ENCODE data around the gene EPN2.

EPN2 gene

DNA sequence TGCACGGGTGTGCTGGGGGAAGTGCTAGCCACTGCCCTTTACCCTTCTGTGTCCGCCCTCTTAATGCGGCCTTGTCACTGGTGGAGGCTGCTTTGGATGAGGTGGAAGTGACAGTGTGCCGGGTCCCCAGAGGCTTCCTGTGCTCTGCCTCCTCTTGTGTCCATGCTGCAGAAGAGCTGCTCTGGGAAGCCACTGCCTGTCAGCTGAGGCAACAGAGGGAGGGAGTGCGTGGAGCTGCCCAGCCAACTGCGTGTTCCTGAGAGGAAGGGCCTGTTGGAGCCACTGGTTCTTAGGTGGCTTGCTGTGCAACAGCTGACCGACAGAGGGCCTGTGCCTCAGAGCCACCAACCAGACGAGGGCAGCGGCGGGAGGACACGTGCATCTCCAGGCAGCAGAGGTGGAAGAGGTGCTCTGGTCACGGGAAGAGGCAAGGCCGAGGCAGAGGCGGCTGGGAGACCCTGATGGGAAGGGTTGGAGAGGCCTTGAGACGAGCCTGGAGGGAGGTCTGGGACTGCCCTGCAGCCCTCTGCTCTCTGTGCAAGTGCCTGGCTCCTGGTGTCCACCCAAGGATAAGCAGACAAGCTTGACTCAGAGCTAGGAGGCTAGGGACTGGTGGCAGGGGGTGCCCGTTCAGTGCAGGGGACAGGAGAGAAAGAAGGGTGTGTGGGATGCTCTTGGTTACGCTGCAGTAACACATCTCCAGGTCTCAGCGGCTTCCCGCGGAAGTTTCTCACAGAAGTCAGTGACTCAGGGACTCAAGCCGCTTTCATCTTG, 100.0 kb downstream of the EPN2 start:
- Histone ChIP-seq H3K36me3 (no peaks in the 10 kb centered on the region), H4K20me1 (peaks cover 0 to 56% (median 16%) of the 10 kb centered on the region in 11 experiments; a peak in 13 of 22 replicates), H3K9me3 (replicated peaks in 1 of 11) (no peaks in the 10 kb centered on the region), H3K4me2 (no peak overlapping the region), H3K27ac (no peak overlapping the region), H3K4me3 (no peak overlapping the region), H3K4me1 (no peaks in the 10 kb centered on the region), H3K9ac (no peak overlapping the region), H3K27me3 (peaks cover 0 to 59% (median 19%) of the 10 kb centered on the region in 11 experiments; a peak in 14 of 22 replicates)
- no peak for TF ChIP-seq Cebpa-rat (IDR thresholded peaks at IDR 0.05)

- Histone ChIP-seq H3K9ac (no peak overlapping the region), H3K4me2 (no peak overlapping the region), H3K27ac (no peak overlapping the region), H3K36me3 (no peaks in the 10 kb centered on the region), H3K27me3 (peaks cover 0 to 59% (median 18%) of the 10 kb centered on the region in 11 experiments; a peak in 14 of 22 replicates), H3K9me3 (replicated peaks in 1 of 11) (no peaks in the 10 kb centered on the region), H3K4me3 (no peak overlapping the region), H4K20me1 (peaks cover 0 to 56% (median 16%) of the 10 kb centered on the region in 11 experiments; a peak in 13 of 22 replicates), H3K4me1 (no peaks in the 10 kb centered on the region)
- TF ChIP-seq Cebpa-rat (IDR thresholded peaks at IDR 0.05), result no peak
Measured at GRCh38 chr17:19337712-19338023, 100.5 kb downstream of the EPN2 start.

DNA sequence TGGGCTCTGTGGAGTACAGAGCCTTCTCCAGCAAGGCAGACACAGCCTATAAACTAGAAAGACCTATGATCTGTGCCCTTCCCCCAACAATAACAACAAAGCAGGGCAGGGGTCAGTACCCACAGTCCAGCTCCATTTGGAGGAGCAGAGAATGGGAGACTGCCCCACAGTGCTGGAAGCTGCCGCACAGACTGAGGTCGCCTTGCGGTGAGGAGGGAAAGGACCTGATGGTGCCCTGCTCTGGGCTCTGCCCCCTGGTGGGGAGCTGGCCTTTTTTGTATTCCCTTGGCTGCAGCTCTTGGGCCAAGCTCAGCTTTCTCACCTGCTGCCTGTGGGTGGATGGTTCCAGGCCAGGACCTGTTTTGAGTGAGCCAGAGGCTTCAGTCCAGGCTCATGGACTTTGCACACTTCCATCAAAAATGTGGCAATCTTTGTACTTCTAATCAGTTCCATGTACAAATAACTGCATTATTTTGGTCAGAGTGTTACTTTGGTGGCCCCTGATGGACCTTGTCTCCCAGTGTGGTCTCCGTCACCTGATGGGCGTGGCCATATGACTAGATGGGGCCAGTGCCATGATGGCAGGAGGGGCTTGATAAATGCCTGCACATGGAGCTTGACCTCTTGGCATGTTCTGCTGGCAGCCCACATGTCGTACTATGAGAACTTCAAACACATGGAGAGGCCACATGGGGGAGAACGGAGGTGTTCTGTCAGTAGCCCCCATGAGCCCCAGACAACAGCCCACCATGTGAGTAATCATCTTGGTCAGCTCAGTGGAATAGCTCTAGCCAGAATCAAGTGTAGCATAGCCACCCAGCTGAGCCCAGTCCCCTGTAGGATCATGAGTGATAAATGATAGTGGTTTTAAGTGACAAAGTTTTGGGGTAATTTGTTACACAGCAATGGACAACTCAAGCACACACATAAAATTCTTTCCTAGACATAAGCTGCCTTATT, 101.1 kb downstream of the EPN2 start:
- H3K4me2 ChIP-seq, result no peak overlapping the region
- H3K4me3 ChIP-seq, result no peak overlapping the region
- peaks cover 0 to 52% (median 16%) of the 10 kb centered on the region in 11 experiments; a peak in 13 of 22 replicates for H4K20me1 ChIP-seq
- H3K36me3 ChIP-seq, result no peaks in the 10 kb centered on the region
- H3K27me3 ChIP-seq, result peaks cover 0 to 59% (median 18%) of the 10 kb centered on the region in 11 experiments; a peak in 14 of 22 replicates
- no peak overlapping the region for H3K27ac ChIP-seq
- H3K9ac ChIP-seq, result no peak overlapping the region
- no peaks in the 10 kb centered on the region for H3K4me1 ChIP-seq
- H3K9me3 ChIP-seq (replicated peaks in 1 of 11), result no peaks in the 10 kb centered on the region
- TF ChIP-seq Cebpa-rat (IDR thresholded peaks at IDR 0.05), result no peak

- Histone ChIP-seq H3K36me3 (no peaks in the 10 kb centered on the region), H3K9ac (no peak overlapping the region), H3K27me3 (peaks cover 0 to 49% (median 18%) of the 10 kb centered on the region in 11 experiments; a peak in 14 of 22 replicates), H3K4me3 (no peak overlapping the region), H3K4me1 (no peaks in the 10 kb centered on the region), H3K9me3 (replicated peaks in 1 of 11) (no peaks in the 10 kb centered on the region), H3K27ac (no peak overlapping the region), H4K20me1 (peaks cover 0 to 51% (median 13%) of the 10 kb centered on the region in 11 experiments; a peak in 11 of 22 replicates), H3K4me2 (no peak overlapping the region)
- TF ChIP-seq Cebpa-rat (IDR thresholded peaks at IDR 0.05), result no peak
Measured at GRCh38 chr17:19339341-19339815, 102.2 kb downstream of the EPN2 start.

GRCh38 chr17:19341211-19341631, 104.1 kb downstream of the EPN2 start:
- Histone ChIP-seq H3K9ac (no peak overlapping the region), H4K20me1 (peaks cover 0 to 60% (median 18%) of the 10 kb centered on the region in 11 experiments; a peak in 14 of 22 replicates), H3K4me3 (no peak overlapping the region), H3K27me3 (peaks cover 0 to 47% (median 11%) of the 10 kb centered on the region in 11 experiments; a peak in 14 of 22 replicates), H3K27ac (no peak overlapping the region), H3K9me3 (replicated peaks in 1 of 11) (no peaks in the 10 kb centered on the region), H3K36me3 (no peaks in the 10 kb centered on the region), H3K4me1 (peaks cover under 1 to 5% (median 2%) of the 10 kb centered on the region in 10 experiments), H3K4me2 (no peak overlapping the region)
- TF ChIP-seq Cebpa-rat (IDR thresholded peaks at IDR 0.05), result no peak

DNA sequence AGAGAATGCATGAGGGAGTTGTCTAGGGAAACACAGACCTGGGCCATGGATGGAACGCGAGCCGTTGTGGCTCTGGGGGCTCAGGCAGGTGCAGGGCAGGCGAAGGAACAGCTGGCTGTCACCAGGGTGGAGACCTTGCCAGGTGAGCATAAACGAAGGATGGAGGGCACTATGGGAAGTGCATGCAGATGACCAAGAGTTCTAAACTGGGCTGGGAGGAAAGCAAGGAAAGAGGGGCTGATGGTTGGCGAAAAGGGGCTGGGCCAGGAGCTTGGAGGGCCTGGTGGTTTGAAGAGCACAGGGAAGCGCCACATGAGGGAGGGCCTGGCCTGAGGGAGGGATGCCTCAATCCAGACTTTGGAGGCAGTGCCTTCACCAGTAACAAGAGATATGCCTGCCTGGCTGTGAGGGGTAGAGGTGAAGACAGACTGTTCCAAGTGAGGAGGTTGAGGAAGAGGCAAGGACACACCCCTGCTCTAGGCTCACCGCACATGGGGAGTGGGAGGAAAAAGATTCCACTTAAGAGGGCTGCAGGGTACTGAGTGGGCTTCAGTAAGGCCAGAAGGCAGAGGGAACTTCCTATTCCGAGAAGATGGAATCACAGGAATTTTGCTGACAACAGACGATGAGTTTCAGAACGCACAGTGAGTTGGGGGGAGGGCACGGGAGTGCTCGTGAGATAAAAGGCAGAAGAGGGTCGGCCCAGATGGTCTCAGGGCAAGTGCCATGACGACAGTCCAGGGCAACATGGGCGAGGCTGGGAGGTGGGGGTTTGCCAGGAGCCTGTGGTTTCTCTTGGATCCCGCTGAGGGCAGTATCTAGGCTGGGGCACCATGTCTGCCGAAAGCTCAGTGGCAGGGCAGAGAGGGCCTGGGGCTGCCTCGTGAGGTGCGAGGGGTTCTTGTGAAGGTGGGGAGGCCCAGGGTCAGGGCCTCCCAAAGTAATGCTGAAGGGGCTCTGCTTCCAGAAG, 104.8 kb downstream of the EPN2 start:
- H4K20me1 ChIP-seq, result peaks cover 0 to 60% (median 19%) of the 10 kb centered on the region in 11 experiments; a peak in 14 of 22 replicates

GRCh38 chr17:19342611-19343255, 105.6 kb downstream of the EPN2 start:
- Histone ChIP-seq H3K9ac (no peak overlapping the region), H3K36me3 (no peaks in the 10 kb centered on the region), H3K4me2 (no peak overlapping the region), H3K4me3 (no peak overlapping the region), H3K27ac (no peak overlapping the region), H3K4me1 (peaks cover 16 to 20% (median 17%) of the 10 kb centered on the region in 10 experiments), H3K9me3 (replicated peaks in 1 of 11) (no peaks in the 10 kb centered on the region), H3K27me3 (peaks cover 0 to 39% (median 0%) of the 10 kb centered on the region in 11 experiments; a peak in 5 of 22 replicates), H4K20me1 (peaks cover 0 to 60% (median 22%) of the 10 kb centered on the region in 11 experiments; a peak in 13 of 22 replicates)
- TF ChIP-seq Cebpa-rat (IDR thresholded peaks at IDR 0.05), result no peak

More for the DNA sequence above, 104.8 kb downstream of the EPN2 start:
- Histone ChIP-seq H3K9me3 (replicated peaks in 1 of 11) (no peaks in the 10 kb centered on the region), H3K4me2 (no peak overlapping the region), H3K9ac (no peak overlapping the region), H3K4me3 (no peak overlapping the region), H3K27me3 (peaks cover 0 to 44% (median 6%) of the 10 kb centered on the region in 11 experiments; a peak in 12 of 22 replicates), H3K27ac (no peak overlapping the region), H3K4me1 (peaks cover 8 to 12% (median 9%) of the 10 kb centered on the region in 10 experiments), H3K36me3 (no peaks in the 10 kb centered on the region)
- TF ChIP-seq Cebpa-rat (IDR thresholded peaks at IDR 0.05), result no peak

- Histone ChIP-seq H3K27me3 (peaks cover 0 to 39% (median 0%) of the 10 kb centered on the region in 11 experiments; a peak in 5 of 22 replicates), H3K9me3 (replicated peaks in 1 of 11) (no peaks in the 10 kb centered on the region), H3K4me3 (no peak overlapping the region), H3K36me3 (no peaks in the 10 kb centered on the region), H4K20me1 (peaks cover 0 to 62% (median 23%) of the 10 kb centered on the region in 11 experiments; a peak in 13 of 22 replicates), H3K4me1 (peaks cover 17 to 25% (median 20%) of the 10 kb centered on the region in 10 experiments), H3K27ac (no peak overlapping the region), H3K4me2 (no peak overlapping the region), H3K9ac (no peak overlapping the region)
- TF ChIP-seq Cebpa-rat (IDR thresholded peaks at IDR 0.05), result no peak
Measured at GRCh38 chr17:19343256-19343630, 106.1 kb downstream of the EPN2 start.
